Loucy (cell line): ENCODE measurements around the gene ATF7IP.

Experiments
- H2AFZ ChIP-seq: fragments of 200-600 bp; sonication (generic); 2 replicates; pipeline ENCODE4 v1.6.0; 2016; ENCODE audit warnings: antibody characterized with exemption, mild to moderate bottlenecking, low read length, moderate library complexity
- H3F3A ChIP-seq: fragments of 200-600 bp; 2 replicates; pipeline ENCODE4 v1.6.0; 2016; ENCODE audit warnings: antibody characterized with exemption, low read depth, mild to moderate bottlenecking
- H3K27me3 ChIP-seq: fragments of 200-600 bp; sonication (generic); 2 replicates; pipeline ENCODE4 v1.6.1; 2014; ENCODE audit warnings: low read length, mild to moderate bottlenecking; ENCODE audit not compliant: insufficient read depth, poor library complexity, severe bottlenecking
- H3K36me3 ChIP-seq: fragments of 200-600 bp; sonication (generic); 2 replicates; pipeline ENCODE4 v1.6.1; 2016; ENCODE audit warnings: low read length; ENCODE audit not compliant: insufficient read depth
- H3K4me1 ChIP-seq: fragments of 200-600 bp; sonication (generic); 2 replicates; pipeline ENCODE4 v1.5.1; 2014; ENCODE audit warnings: low read length, mild to moderate bottlenecking; ENCODE audit not compliant: insufficient read depth, poor library complexity, severe bottlenecking
- H3K4me2 ChIP-seq: fragments of 200-600 bp; sonication (generic); 2 replicates; pipeline ENCODE4 v1.6.0; 2014; ENCODE audit warnings: antibody characterized with exemption, low read length, low read depth, mild to moderate bottlenecking; ENCODE audit not compliant: poor library complexity, severe bottlenecking
- H3K4me3 ChIP-seq: fragments of 200-600 bp; sonication (generic); 2 replicates; pipeline ENCODE4 v1.5.1; 2014; ENCODE audit warnings: low read length, mild to moderate bottlenecking, mixed read lengths; ENCODE audit not compliant: poor library complexity, severe bottlenecking
- H3K79me2 ChIP-seq: fragments of 200-600 bp; sonication (generic); 2 replicates; pipeline ENCODE4 v1.6.1; 2014; ENCODE audit warnings: low read length; ENCODE audit not compliant: insufficient read depth
- H3K9ac ChIP-seq: fragments of 200-600 bp; sonication (generic); 2 replicates; pipeline ENCODE4 v1.6.0; 2014; ENCODE audit warnings: mild to moderate bottlenecking, low read depth, low read length, moderate library complexity; ENCODE audit not compliant: poor library complexity, severe bottlenecking
- H3K9me2 ChIP-seq: fragments of 200-600 bp; sonication (generic); replicated peaks from 2 replicates; pipeline ENCODE4 v1.6.1; 2016; ENCODE audit warnings: low read depth, low read length, mixed read lengths
- H3K9me3 ChIP-seq: fragments of 200-600 bp; sonication (generic); 2 replicates; pipeline ENCODE4 v1.6.1; 2014; ENCODE audit warnings: mild to moderate bottlenecking, antibody characterized with exemption, low read length, low read depth; ENCODE audit not compliant: insufficient read depth
- H4K20me1 ChIP-seq: fragments of 200-600 bp; sonication (generic); 2 replicates; pipeline ENCODE4 v1.6.0; 2014; ENCODE audit warnings: antibody characterized with exemption, low read length, mild to moderate bottlenecking; ENCODE audit not compliant: insufficient read depth, poor library complexity, severe bottlenecking
- EZH2phosphoT487 ChIP-seq: fragments of 200-600 bp; IDR thresholded peaks from 2 replicates; pipeline ENCODE4 v1.6.1; 2018; ENCODE audit warnings: antibody characterized with exemption, mild to moderate bottlenecking, moderate library complexity, borderline replicate concordance
- TF ChIP-seq, protein P1 (sequence below): fragments of 200-600 bp; sonication (generic); conservative IDR thresholded peaks from 2 replicates; pipeline ENCODE4 v1.5.1; 2014; ENCODE audit warnings: mild to moderate bottlenecking, antibody characterized with exemption, low read length

ATF7IP gene

DNA sequence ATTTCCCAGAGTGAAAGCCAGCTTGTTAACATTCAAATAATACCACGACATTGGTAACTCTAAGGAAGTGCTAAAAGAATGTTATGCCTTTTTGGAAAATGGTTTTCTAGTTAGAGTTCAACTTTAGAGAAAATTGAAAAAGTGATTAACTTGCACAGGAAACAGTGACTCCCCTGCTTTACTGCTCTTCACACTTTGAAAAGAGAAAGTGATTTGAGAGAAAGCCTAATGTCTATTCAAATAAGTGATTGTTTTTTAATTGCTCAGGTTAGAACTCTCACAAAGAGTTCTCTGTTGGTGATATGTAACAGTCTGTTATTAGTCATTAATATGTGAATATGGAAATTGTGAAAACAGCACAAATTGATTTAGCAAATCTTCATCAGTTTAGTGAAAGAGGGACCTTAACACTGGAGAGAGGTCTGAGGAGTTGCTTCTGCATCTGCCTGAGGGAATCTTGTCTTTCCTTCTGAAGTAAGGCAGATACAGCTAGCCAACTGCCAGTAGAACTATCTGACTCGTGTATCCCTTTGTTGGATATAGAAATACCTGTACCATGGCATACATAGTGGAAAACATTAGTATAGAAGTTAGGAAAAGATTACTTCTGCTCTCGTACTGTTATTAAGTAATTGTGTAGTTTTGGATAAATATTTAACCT is 25.5 kb downstream of the ATF7IP start:
- Histone ChIP-seq H3K27me3 (no peaks in the 10 kb centered on the region), H3K9me2 (no peaks in the 10 kb centered on the region), H3K4me1 (peaks cover 72% of the 10 kb centered on the region), H3K4me2 (peak overlapping the region; percentile 83), H4K20me1 (peaks cover 5% of the 10 kb centered on the region), H3K36me3 (peaks cover 5% of the 10 kb centered on the region), H3F3A (0 out of 2 replicates have a peak, but pooled peaks cover 4% of the 10 kb centered on the region), H2AFZ (no peak overlapping the region), H3K9ac (peak overlapping the region; percentile 40), H3K79me2 (peaks cover 99% of the 10 kb centered on the region), H3K4me3 (peak overlapping the region; percentile 59), H3K9me3 (peaks cover 11% of the 10 kb centered on the region)
- TF ChIP-seq, protein P1, sequence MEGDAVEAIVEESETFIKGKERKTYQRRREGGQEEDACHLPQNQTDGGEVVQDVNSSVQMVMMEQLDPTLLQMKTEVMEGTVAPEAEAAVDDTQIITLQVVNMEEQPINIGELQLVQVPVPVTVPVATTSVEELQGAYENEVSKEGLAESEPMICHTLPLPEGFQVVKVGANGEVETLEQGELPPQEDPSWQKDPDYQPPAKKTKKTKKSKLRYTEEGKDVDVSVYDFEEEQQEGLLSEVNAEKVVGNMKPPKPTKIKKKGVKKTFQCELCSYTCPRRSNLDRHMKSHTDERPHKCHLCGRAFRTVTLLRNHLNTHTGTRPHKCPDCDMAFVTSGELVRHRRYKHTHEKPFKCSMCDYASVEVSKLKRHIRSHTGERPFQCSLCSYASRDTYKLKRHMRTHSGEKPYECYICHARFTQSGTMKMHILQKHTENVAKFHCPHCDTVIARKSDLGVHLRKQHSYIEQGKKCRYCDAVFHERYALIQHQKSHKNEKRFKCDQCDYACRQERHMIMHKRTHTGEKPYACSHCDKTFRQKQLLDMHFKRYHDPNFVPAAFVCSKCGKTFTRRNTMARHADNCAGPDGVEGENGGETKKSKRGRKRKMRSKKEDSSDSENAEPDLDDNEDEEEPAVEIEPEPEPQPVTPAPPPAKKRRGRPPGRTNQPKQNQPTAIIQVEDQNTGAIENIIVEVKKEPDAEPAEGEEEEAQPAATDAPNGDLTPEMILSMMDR = no peak
- TF ChIP-seq EZH2phosphoT487 = no peak

DNA sequence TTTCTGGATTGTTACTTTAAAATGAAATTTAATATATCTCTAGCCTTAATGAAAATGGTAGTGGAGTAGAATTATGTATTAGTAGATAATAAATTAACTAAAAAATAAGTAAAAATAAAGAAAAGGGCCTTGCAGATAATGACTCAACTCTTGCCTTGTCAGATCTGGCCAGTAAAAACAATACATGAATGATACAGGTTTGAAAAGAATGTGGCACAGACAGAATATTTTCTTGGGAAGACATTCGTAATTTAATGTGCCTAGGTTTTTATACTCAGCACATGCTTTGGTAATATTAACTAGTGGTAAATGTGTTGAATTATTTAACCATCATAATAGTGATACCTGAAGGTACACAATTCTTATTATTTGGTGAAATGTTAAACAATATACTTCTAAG is 28.3 kb downstream of the ATF7IP start:
- peak overlapping the region; percentile 87 for H3K9ac ChIP-seq
- peak overlapping the region; percentile 72 for H3K4me3 ChIP-seq
- no peak overlapping the region for H2AFZ ChIP-seq
- peaks cover 76% of the 10 kb centered on the region for H3K4me1 ChIP-seq
- TF ChIP-seq, protein P1 = no peak
- no peak for TF ChIP-seq EZH2phosphoT487
- peaks cover 99% of the 10 kb centered on the region for H3K79me2 ChIP-seq
- H3K27me3 ChIP-seq = no peaks in the 10 kb centered on the region
- peaks cover 5% of the 10 kb centered on the region; the same call in 1 of the 2 replicates for H3K36me3 ChIP-seq
- H3K4me2 ChIP-seq = peak overlapping the region; percentile 83
- H3K9me2 ChIP-seq = no peaks in the 10 kb centered on the region
- H4K20me1 ChIP-seq = peaks cover 17% of the 10 kb centered on the region
- H3F3A ChIP-seq = 0 out of 2 replicates have a peak, but pooled peaks cover 4% of the 10 kb centered on the region
- H3K9me3 ChIP-seq = 0 out of 2 replicates have a peak, but pooled peaks cover 1% of the 10 kb centered on the region

DNA sequence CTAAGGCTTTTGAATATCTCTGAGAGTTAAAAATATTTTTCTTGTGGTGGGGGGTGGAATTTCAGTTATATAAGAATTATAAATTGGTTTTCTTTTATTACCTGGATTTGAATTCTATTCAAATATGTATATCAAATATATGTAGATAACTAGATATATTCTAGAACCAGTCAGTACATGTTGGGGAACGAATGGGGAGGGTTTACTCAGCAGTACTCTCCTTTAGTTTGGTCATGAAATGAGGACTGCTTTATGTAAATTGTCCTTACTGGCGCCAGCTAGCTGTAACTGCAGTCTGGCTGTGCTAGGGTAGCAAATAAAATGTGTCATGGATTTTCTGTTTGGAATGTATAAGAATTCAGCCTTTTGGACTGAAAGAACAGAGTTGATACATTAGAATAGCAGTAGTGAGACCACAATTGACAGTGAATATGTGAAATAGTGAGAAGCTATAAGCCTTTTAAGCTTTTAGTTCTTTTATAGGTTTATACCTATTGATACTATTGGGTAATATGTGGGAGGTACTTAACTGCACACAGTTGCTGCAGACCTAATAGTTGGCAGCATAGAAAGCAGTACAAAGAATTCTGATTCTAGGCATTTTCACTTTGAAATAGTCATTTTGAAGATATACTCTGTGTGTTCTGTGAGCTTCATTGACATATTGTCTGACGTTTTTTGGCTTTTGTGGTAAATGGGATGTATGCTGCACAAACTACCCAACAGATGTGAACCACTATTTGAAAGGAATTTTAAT is 29.0 kb downstream of the ATF7IP start:
- Histone ChIP-seq H3K4me3 (peak overlapping the region; percentile 72), H2AFZ (no peak overlapping the region), H3K4me2 (peak overlapping the region; percentile 83), H3K36me3 (peaks cover 10% of the 10 kb centered on the region), H3K27me3 (no peaks in the 10 kb centered on the region), H3K9me3 (0 out of 2 replicates have a peak, but pooled peaks cover 8% of the 10 kb centered on the region), H3K9me2 (no peaks in the 10 kb centered on the region), H3K9ac (peak overlapping the region; percentile 87), H4K20me1 (peaks cover 17% of the 10 kb centered on the region), H3F3A (0 out of 2 replicates have a peak, but pooled peaks cover 4% of the 10 kb centered on the region), H3K4me1 (peaks cover 69% of the 10 kb centered on the region), H3K79me2 (peaks cover 99% of the 10 kb centered on the region)
- TF ChIP-seq, protein P1 = 0 out of 2 replicates have a peak, but pooled peaks have one; percentile 20
- no peak for TF ChIP-seq EZH2phosphoT487
